Globus pallidus (tissue), 1 donor: ENCODE results near the gene TP53TG3E.
"Not testable (repeated sequence)": the region's sequence is repeated elsewhere in the genome, so short reads cannot be mapped to it uniquely, and the experiment has no call there.

Experiments used
- DNase-seq: peaks from one replicate; pipeline ENCODE4 v3.0.0-alpha.2; 2015; ENCODE audit warnings: low spot score

The TP53TG3E gene

DNA sequence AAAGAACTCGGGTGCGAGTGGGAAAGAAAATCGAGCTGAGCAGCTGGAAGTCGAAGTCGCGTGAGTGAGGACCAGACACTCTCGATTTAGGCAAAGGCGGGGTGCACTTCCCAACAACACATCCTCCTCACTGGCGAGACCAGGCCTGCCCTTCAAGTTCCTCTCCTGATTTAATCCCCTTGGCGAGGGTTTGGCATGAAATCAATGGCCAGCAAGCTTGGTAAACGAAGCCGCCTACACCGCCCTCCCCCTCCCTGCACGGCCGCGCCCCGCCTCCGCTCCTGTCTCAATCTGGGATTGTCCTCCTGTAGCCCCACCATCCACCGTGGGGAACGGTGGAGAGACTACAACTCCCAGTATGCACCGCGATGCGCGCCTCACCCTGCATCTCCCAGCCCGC is at the start of gene TP53TG3E:
TP53TG3E (plus strand) TSS at position 301 of the 400 bp plus-strand sequence; CDS start at position 369, 68 bp downstream.
- not testable (repeated sequence) for DNase-seq

GRCh38 chr16:33336226-33337012 is 32.3 kb downstream of the TP53TG3E start:
- not testable (repeated sequence) for DNase-seq

DNA sequence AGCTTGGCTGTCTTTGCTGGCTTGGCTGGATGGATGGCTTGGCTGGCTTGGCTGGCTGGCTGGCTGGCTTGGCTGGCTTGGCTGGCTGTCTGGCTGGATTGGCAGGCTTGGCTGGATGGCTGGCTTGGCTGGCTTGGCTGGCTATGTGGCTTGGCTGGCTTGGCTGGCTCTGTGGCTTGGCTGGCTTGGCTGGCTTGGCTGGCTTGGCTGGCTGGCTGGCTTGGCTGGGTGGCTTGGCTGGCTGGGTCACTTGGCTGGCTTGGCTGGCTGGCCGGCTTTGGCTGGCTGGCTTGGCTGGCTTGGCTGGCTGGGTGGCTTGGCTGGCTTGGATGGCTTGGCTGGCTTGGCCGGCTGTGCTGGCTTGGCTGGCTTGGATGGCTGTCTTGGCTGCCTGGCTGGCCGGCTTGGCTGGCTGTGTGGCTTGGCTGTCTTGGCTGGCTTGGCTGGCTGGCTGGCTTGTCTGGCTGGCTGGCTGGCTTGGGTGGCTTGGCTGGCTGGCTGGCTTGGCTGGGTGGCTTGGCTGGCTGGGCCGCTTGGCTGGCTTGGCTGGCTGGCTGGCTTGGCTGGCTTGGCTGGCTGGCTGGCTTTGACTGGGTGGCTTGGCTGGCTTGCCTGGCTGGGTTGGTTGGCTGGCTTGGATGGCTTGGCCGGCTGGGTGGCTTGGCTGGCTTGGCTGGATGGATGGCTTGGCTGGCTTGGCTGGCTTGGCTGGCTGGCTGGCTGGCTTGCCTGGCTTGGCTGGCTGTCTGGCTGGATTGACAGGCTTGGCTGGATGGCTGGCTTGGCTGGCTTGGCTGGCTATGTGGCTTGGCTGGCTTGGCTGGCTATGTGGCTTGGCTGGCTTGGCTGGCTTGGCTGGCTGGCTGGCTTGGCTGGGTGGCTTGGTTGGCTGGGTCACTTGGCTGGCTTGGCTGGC is 33.8 kb downstream of the TP53TG3E start:
- not testable (repeated sequence) for DNase-seq

GRCh38 chr16:33338543-33338951 is 34.4 kb downstream of the TP53TG3E start:
- DNase-seq: not testable (repeated sequence)

DNA sequence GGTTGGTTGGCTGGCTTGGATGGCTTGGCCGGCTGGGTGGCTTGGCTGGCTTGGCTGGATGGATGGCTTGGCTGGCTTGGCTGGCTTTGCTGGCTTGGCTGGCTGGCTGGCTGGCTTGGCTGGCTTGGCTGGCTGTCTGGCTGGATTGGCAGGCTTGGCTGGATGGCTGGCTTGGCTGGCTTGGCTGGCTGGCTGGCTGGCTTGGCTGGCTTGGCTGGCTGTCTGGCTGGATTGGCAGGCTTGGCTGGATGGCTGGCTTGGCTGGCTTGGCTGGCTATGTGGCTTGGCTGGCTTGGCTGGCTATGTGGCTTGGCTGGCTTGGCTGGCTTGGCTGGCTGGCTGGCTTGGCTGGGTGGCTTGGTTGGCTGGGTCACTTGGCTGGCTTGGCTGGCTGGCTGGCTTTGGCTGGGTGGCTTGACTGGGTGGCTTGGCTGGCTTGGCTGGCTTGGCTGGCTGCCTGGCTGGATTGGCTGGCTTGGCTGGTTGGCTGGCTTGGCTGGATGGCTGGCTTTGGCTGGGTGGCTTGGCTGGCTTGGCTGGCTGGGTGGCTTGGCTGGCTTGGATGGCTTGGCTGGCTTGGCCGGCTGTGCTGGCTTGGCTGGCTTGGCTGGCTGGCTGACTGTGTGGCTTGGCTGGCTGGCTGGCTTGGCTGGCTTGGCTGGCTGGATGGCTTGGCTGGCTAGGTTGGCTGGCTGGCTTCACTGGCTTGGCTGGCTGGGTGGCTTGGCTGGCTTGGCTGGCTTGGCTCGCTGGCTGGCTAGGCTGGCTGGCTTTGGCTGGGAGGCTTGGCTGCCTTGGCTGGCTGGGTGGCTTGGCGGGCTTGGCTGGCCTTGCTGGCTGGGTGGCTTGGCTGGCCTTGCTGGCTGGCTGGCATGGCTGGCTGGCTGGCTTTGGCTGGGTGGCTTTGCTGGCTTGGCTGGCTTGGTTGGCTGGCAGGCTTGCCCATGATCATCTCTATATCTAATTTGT is 35.3 kb downstream of the TP53TG3E start:
- DNase-seq: not testable (repeated sequence)
